ENCODE data around the gene TCTN1. TPM values are rescaled to one million over a fixed set of nuclear protein-coding genes. Genes with fewer than 3 reads are reported as not detected.

The TCTN1 gene
- total and polyA plus RNA-seq, 3 donors from 2014 or later = 75.3 to 109 (median 106) TPM

GRCh38 chr12:110622582-110622981 lies 8.7 kb downstream of the TCTN1 start:
- intact Hi-C loops (cut with DNase I; ENCODE audit: low total_unique reads) = no loop called here
- 86 to 93% methylated on average over 3 of the region's 3 CpGs for WGBS, 2 donors

GRCh38 chr12:110627500-110628195 lies 13.7 kb downstream of the TCTN1 start:
- no peak for TF ChIP-seq POLR2A (IDR thresholded peaks at IDR 0.05)
- H3K9me3 ChIP-seq = no peaks in the 10 kb centered on the region
- no peaks in the 10 kb centered on the region for H3K4me1 ChIP-seq
- no peaks in the 10 kb centered on the region for H3K36me3 ChIP-seq (ENCODE audit: low read depth, missing control alignments)
- DNase-seq = no peak
- H3K27me3 ChIP-seq = no peaks in the 10 kb centered on the region
- WGBS, 2 donors = 84 to 89% methylated on average over 8 of the region's 8 CpGs
- intact Hi-C loops (cut with DNase I; ENCODE audit: low total_unique reads) = no loop called here
- H3K4me3 ChIP-seq = no peak overlapping the region
- H3K27ac ChIP-seq = no peak overlapping the region

More at GRCh38 chr12:110622582-110622981, 8.7 kb downstream of the TCTN1 start:
- Histone ChIP-seq H3K4me1 (no peaks in the 10 kb centered on the region), H3K36me3 (ENCODE audit: low read depth, missing control alignments) (no peaks in the 10 kb centered on the region), H3K27ac (no peak overlapping the region), H3K27me3 (no peaks in the 10 kb centered on the region), H3K4me3 (no peak overlapping the region), H3K9me3 (no peaks in the 10 kb centered on the region)
- no peak for DNase-seq
- TF ChIP-seq CTCF (IDR thresholded peaks at IDR 0.05) (no peak), POLR2A (IDR thresholded peaks at IDR 0.05) (no peak)

- no peak overlapping the region for H3K27ac ChIP-seq
- H3K27me3 ChIP-seq = no peaks in the 10 kb centered on the region
- no peak overlapping the region for H3K4me3 ChIP-seq
- peaks cover 5% of the 10 kb centered on the region for H3K4me1 ChIP-seq
- intact Hi-C loops (cut with DNase I; ENCODE audit: low total_unique reads) = no loop called here
- no peaks in the 10 kb centered on the region for H3K36me3 ChIP-seq (ENCODE audit: low read depth, missing control alignments)
- TF ChIP-seq POLR2A (IDR thresholded peaks at IDR 0.05) (no peak), CTCF (IDR thresholded peaks at IDR 0.05) (no peak)
- no peaks in the 10 kb centered on the region for H3K9me3 ChIP-seq
- DNase-seq = no peak
Measured at GRCh38 chr12:110635055-110635454, 21.1 kb downstream of the TCTN1 start.

- no peaks in the 10 kb centered on the region for H3K36me3 ChIP-seq (ENCODE audit: low read depth, missing control alignments)
- no peak for DNase-seq
- no peak overlapping the region for H3K27ac ChIP-seq
- H3K27me3 ChIP-seq = no peaks in the 10 kb centered on the region
- intact Hi-C loops (cut with DNase I; ENCODE audit: low total_unique reads) = no loop called here
- no peak for TF ChIP-seq CTCF (IDR thresholded peaks at IDR 0.05)
- no peak for TF ChIP-seq POLR2A (IDR thresholded peaks at IDR 0.05)
- H3K9me3 ChIP-seq = no peaks in the 10 kb centered on the region
- H3K4me3 ChIP-seq = no peak overlapping the region
- H3K4me1 ChIP-seq = peaks cover 15% of the 10 kb centered on the region
- WGBS, 2 donors = 95 to 96% methylated on average over 5 of the region's 5 CpGs
Measured at GRCh38 chr12:110636516-110636915, 22.6 kb downstream of the TCTN1 start.

GRCh38 chr12:110637869-110638441 lies 24.0 kb downstream of the TCTN1 start:
- intact Hi-C loops (cut with DNase I; ENCODE audit: low total_unique reads) = no loop called here
- no peak overlapping the region for H3K4me3 ChIP-seq
- TF ChIP-seq CTCF (IDR thresholded peaks at IDR 0.05) (no peak), POLR2A (IDR thresholded peaks at IDR 0.05) (no peak)
- peaks cover 21% of the 10 kb centered on the region for H3K4me1 ChIP-seq
- H3K36me3 ChIP-seq (ENCODE audit: low read depth, missing control alignments) = no peaks in the 10 kb centered on the region
- H3K27me3 ChIP-seq = no peaks in the 10 kb centered on the region
- WGBS, 2 donors = 83 to 93% methylated on average over 3 of the region's 3 CpGs
- no peak for DNase-seq
- no peaks in the 10 kb centered on the region for H3K9me3 ChIP-seq
- no peak overlapping the region for H3K27ac ChIP-seq
